Fibroblast of skin of back (primary cell): ENCODE measurements around the gene SLC36A4.
"Not testable (repeated sequence)": the region's sequence is repeated elsewhere in the genome, so short reads cannot be mapped to it uniquely, and the experiment has no call there.

Experiments used
- DNase-seq: peaks from one replicate; pipeline ENCODE4 v3.0.0-alpha.2; 2013

SLC36A4 gene

DNA sequence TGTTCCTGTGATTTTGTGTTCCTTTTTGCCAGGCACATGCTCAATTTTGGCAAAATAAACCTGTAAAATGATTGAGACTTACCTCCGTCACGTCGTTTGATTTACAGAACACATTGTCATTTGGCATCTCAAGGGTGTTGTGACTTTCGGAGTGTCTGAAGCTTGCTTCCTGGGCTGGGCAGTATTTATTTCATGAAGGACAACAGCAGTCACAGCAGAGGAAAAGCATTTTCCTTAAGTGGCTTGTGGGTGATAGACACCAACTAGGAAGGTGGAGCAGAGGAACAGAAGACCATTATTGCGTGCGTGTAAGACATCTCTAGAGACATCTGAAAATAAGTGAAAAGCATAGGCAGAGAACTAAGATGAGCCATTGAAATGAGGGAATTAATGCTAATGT lies 80.2 kb downstream of the SLC36A4 start:
- DNase-seq: no peak

DNA sequence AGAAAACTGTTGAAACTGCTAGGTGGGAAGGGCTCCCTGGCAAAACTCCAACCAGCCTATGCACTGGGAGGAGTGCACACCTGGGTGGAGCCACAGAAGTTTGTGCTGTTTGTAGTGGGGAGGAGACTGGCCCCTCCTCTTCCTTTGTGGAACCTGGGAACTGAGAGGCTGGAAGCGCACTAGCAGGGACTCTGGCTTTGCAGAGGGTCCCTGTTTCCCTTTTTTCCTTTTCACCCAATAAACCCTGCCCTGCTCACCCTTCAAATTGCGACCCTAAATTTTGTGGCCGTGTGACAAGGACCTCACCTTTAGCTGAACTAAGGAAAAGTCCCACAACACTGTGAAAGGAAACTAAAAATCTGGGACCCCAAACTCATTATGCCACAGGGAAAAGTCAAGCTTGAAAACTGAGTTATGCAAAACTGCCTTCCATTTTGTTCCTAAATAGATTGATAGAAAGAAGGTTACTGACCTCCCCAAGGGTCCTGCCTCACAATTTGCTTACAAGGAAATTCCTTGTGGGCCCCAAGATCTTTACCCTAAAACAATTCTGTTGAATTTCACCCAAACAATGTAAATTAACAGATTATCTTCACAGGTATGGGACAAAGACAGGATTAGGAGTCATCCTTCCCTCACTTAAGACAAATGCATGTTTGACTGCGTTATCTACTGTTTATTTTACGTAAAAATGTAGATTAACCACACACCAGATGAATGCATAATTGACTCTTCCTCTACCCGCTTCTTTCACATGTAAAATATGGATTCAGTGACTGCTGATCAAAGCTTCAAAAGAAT lies 81.0 kb downstream of the SLC36A4 start:
- DNase-seq: no peak

DNA sequence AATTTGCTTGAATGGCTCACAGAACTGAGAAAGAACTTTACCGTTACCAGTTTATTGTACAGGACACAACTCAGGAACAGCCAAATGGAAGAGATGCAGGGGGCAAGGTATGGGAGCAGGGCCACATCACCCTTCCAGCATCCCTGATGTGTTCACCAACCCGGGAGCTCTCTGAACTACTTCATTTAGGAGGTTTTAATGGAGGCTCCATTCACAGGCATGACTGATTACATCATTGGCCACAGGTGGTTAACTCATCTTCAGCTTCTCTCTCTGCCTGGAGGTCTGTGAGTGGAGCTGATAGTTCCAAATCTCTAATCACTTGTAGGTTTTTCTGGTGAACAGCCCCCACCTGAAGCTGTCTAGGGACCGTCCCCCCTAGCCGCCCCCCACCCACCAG lies 83.5 kb downstream of the SLC36A4 start:
- DNase-seq: no peak

DNA sequence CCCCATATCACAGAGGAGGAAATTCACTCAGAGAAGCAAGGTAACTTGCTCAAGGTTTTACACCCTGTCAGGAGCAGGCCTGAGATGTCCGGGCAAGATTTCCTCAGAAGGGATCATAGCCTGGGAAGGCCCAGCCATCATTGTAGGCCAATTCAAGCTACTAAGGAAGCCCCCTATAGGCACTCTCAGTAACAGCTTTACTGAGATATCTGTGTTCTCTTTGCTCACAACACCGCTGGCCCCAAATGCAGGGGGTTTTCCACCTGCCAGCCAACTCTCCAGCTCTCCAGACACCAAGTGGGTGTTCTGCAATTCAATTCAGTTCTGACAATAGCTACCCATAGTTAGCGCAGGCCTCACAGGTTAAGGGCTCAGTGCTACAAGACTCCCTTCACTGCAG lies 84.0 kb downstream of the SLC36A4 start:
- DNase-seq: no peak

DNA sequence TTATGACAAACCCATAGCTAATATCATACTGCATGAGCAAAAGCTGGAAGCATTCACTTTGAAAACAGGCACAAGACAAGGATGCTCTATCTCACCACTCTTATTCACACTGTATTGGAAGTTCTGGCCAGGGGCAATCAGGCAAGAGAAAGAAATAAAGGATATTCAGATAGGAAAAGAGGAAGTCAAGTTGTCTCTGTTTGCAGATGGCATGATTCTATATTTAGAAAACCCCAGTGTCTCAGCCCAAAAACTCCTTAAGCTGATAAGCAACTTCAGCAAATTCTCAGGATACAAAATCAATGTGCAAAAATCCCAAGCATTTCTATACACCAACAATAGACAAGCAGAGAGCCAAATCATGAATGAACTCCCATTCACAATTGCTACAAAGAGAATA lies 86.6 kb downstream of the SLC36A4 start:
- not testable (repeated sequence) for DNase-seq

DNA sequence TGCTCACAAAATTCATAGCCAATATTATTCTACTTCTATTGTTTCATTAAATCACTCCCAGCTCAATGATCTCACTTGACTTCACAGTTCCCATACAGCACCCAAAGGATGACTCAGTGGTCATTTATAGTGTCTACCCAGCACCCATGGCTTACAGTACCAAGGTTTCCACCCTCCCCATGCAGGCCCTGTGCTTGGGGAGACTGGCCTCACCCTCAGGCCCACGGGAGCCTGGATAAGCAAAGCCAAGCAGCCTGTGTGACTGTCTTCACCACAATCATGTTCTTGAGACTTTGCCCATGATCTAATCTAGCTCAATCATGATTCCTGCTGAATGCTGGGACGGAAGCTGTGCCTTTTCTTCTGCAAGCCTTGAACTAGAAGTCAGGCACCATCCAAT lies 97.6 kb downstream of the SLC36A4 start:
- DNase-seq: peak; percentile 67

DNA sequence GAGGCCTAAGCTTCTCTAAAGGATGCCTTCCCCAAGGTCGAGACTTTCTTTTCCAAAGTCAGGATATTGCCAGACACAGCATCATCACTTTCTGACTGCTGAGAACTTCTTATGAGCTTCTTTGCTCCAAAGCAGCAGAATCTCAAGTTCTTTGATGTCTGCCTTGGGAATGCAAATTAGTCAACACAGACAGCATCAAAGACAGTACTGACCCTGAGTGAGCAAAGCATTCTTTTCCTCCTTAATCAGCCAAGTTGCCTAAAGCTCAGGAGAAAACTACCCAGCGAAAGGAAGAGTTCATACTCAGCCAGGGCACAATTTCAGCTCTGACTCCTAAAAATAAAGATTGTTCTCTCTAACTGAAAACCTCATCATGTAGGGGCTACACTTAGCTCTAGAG lies 98.0 kb downstream of the SLC36A4 start:
- peak; percentile 55 for DNase-seq
